Measurements from ENCODE around the gene CLEC1B.
"Not testable (repeated sequence)": the region's sequence is repeated elsewhere in the genome, so short reads cannot be mapped to it uniquely, and the experiment has no call there.

The CLEC1B gene

DNA sequence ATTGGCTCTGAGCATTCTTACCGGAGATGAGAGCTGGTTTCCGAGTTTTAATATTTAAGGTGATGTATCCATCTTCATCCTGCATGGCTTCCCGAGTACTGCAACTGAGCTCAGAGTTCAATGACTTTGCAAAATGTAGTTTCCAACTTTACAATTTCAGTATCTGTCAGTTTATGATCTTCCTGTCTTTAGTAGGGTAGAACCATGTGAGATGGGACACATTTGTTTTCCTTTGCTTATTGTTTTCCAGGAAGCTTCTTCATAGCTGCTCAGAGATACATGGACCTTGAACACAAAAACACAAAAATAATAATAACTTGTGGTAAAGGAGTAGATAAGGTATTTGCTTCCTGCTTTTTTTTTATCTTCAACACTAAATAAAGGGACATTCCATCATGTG is at the start of gene CLEC1B:
Gene CLEC1B, minus strand, starts transcription at position 106 of the 400 bp plus-strand sequence. Its CDS starts 21 bp downstream, at position 85.
- no peak for DNase-seq (ENCODE audit: low read depth in 1 of 2, low spot score in 1 of 2)

DNA sequence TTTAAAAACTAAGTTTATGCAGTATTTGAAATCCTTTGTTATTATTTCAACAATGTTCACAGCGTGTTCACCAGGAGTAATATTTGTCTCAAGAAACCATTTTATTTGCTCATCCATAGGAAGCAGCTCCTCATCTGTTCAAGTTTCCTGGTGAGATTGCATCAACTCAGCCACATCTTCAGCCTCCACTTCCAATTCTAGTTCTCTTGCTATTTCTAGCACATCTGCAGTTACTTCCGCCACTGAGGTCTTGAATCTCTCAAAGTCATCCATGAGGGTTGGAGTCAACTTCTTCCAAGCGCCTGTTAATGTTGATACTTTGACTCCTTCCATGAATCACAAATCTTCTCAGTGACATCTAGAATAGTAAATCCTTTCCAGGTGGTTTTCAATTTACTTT is 49.6 kb upstream of the CLEC1B start:
- no peak for DNase-seq (ENCODE audit: low read depth in 1 of 2, low spot score in 1 of 2)

DNA sequence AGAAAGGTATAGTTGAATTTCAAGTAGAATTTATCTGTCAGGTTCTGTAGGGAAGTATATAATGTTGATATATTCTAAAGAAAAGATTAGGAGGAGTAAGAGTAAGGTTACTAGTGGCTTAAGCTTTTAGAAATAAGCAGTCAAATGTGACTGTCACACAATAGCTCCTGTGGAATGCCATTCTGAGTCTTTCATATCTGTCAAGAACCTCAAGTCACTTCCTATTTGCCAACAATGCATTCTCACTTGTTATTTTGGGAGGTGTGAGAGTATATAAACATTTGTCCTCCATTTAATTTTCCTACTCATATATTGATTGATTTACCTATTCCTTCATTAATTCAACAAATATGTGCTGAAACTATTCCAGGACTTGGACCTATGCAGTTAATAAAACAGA is 43.2 kb upstream of the CLEC1B start:
- DNase-seq (ENCODE audit: low read depth in 1 of 2, low spot score in 1 of 2): no peak

DNA sequence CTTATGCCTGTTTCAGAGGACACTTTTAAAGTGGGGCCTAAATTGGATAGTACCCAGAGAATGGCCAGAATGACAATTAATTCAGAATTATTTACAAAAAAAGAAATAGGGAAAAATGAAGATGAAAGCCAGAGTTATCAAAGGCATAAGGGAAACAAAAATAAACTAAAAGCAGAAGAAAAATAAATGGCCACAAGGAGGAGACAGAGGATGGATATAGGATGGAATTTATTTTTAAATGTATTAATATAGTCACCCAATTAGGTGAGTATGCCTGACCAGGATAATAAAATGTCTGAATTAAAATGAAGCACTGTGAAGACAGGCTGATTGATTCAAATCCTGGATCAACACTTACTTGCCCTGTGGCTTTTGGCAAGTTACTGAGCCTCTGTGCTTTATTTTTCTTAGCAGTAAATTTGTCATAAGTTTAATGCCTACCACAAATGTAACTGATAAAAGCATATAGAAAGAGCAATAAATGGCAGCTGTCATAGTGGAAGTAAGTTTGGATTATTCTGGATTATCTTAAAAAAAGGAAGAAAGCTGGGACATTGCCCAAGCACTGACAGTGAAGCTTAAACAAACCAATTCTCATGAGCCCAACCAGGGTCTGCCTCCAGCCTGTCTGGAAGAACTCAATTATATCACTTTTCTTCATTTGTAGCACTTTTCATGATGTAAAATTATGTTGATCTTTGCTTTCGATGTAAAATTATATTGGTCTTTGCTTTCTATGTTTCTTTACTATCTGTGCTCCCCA is 35.0 kb upstream of the CLEC1B start:
- DNase-seq (ENCODE audit: low read depth in 1 of 2, low spot score in 1 of 2): no peak

DNA sequence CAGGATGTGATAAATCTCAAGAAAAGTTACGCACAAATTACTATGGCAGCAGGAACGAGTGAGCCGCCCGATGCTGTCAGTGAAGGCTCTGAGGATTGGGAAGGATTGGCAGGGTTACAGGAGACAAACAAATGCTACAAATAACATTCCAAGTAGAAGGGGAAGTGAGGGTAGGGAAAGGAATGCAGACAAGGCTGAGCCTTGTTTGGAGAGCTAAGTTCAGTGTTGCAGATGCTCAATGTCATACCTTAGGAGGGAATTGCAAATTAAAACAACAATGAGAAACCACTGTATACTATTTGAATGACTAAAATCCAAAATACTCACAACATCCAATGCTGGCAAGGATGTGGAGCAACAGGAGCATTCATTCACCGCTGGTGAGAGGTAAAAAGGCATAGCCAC is 32.9 kb upstream of the CLEC1B start:
- DNase-seq (ENCODE audit: low read depth in 1 of 2, low spot score in 1 of 2): no peak

DNA sequence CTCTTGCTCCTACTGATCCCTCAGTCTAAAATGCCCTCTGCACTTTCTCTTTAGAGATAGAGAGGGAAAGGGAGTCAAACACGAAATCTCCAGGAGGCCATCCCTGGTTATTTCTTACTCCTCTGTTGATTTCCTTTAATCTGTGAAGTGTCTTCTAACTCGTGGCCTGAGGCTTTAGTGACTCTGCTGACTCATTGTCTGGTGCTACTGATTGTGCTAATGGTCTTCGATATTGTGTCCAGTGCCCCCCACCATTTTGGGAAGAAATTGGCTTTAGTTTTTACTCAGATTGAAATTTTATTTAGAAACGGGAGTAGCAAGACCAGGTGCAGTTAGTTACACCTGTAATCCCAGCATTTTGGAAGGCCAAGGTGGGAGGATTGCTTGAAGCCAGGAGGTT is 32.4 kb upstream of the CLEC1B start:
- DNase-seq (ENCODE audit: low read depth in 1 of 2, low spot score in 1 of 2): no peak

DNA sequence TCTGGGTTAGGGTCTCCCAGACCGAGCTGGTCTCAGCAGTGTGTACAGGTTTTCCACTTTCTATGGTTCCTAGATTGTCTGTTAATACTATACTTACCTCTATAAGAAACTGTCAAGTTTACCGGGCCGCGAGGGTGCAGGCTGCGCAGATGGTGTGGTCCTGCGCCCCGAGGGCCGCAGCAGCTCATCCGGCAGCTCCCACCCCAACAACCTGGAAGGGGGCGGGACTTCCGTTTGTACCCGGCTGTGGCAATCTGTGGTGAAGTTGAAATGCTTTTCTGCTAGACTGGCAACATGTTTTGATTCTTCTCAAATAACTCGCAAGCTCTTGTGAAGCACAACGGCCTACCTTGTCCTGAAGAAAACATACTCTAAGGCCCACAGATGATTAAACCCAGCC is 31.5 kb upstream of the CLEC1B start, which contains the start of gene CLEC9A:
Gene CLEC9A, plus strand, starts transcription at position 237 of the 400 bp plus-strand sequence. CDS start 22,006 bp downstream, outside the sequence.
- no peak for DNase-seq (ENCODE audit: low read depth in 1 of 2, low spot score in 1 of 2)

DNA sequence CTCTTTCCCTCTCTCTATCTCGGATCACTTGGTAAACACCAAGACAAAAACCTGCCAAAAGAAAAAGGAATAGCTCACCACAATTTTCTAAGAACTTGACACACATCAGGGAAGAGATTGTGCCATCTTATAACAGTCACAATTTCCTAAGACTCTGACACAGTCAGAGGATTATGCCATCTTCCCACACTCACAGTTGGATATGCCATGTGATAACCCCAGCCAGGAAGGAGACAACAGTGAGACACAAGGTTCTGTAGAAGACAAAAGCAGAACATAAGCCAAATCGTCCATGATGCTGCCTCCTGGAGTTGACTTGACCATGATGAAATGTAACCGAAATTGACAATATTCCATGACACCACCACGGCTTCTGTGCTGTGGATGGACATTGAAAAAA is 28.8 kb upstream of the CLEC1B start:
- DNase-seq (ENCODE audit: low read depth in 1 of 2, low spot score in 1 of 2): no peak

DNA sequence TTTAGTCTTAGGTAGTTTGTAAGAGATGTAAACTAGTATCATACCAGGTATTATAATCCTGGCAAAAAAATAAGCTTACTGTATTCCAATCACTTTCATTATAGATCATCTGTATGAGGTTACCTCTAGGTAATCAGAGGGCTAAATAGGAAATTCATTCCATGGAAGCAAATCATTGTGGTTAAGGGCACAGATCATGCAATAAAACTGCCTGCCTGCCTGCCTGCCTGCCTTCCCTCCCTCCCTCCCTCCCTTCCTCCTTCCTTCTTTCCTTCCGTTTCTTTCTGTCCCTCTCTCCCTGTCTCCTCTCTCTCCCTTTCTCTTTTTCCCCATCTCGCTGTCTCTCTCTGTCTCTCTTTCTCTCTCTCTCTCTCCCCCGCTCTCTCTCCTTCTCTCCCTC is 28.4 kb upstream of the CLEC1B start:
- no peak for DNase-seq (ENCODE audit: low read depth in 1 of 2, low spot score in 1 of 2)

DNA sequence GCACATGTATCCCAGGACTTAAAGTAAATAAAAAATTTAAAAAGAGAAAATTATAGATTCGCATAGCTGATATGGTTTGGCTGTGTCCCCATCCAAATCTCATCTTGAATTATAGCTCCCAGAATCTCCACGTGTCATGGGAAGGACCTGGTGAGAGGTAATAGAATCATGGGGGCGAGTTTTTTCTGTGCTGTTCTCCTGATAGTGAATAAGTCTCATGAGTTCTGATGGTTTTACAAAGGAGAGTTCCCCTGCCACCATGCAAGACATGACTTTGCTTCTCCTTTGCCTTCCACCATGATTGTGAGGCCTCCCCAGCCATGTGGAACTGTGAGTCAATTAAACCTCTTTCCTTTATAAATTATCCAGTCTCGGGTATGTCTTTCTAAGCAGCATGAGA is 27.7 kb upstream of the CLEC1B start:
- DNase-seq (ENCODE audit: low read depth in 1 of 2, low spot score in 1 of 2): not testable (repeated sequence)

DNA sequence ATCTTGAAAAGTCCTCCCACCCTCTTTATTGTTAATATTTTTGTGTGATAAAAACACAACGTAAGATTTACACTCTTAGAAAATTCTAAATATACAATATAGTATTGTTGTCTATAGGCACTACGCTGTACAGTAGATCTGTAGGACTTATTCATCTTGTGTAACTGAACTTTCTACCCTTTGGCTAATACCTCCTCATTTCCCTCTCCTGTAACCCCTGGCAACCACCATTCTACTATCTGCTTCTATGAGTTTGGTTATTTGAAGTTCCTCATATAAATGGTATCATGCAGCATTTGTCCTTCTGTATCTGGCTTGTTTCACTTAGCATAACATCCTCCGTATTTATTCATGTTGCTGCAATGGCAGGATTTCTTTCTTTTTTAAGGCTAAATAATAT is 26.3 kb upstream of the CLEC1B start:
- no peak for DNase-seq (ENCODE audit: low read depth in 1 of 2, low spot score in 1 of 2)

DNA sequence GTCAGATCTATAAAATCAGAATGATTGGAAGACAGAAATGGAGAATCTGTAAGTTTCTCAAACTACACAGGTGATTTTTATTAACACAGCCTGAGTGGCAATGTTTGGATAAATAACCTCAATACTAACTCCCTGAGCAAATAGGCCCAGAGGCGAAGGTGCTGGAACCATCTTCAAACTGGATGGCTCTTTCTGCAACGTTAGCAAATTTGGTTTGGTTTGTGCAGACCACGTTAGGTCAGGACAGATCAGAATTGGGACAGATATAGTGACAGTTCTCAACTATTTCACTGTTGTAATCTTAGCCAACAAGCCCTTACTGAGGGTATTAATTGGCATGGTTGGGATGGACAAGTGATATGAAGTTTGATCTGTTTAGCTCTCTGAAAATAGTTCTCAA is 22.4 kb upstream of the CLEC1B start:
- DNase-seq (ENCODE audit: low read depth in 1 of 2, low spot score in 1 of 2): no peak

DNA sequence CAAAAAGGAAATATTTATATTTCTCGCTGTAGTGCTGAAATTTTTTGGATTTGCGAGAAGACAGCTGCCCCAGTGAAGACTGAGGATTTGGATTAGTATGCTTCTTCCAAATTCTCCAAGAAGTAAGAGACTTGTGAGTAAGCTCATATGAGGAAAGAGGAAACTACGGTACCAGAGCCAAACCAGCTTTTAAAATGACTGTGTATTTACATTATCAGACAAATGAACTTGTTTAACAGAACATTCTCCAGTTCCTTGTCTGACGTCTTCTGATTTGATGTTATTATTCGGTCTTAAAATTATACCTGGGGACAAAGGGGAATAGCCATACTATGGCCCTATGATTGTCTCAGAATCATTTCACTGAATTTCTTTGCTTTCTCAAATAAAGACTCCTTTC is 19.5 kb upstream of the CLEC1B start:
- DNase-seq (ENCODE audit: low read depth in 1 of 2, low spot score in 1 of 2): no peak

DNA sequence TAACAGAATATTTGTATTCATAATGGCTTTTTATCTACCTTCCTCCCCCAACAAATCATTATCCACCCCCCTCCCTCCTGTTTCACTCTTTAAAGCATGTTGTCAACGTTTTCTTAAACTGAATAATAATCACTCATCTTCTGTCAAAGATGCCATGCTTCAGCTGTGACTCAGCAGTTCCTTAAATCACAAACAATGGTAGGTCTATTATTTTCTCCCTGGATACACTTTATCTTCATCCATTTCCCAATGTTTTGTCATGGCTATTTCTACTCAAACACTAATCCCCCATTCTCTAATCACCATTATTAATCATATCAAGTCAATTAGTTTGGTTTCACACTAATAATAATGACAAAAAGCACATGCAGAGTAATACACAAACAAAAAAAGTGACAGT is 18.0 kb upstream of the CLEC1B start:
- DNase-seq (ENCODE audit: low read depth in 1 of 2, low spot score in 1 of 2): no peak

DNA sequence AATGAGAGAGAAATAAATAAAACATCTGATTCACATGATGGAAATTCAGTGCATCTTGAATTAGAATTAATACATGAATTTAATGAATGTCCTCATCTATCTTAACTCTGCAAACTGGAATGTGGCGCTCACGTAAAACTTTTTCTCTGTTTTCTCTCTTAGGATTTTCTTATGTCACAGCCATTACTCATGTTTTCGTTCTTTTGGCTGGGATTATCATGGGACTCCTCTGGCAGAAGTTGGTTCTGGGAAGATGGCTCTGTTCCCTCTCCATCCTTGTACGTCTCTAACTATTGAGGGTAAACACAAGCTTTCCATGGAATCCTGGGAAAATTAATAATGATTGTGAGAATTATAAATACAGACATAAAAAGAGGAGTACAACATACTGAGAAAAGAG is 16.5 kb upstream of the CLEC1B start:
- DNase-seq (ENCODE audit: low read depth in 1 of 2, low spot score in 1 of 2): no peak

DNA sequence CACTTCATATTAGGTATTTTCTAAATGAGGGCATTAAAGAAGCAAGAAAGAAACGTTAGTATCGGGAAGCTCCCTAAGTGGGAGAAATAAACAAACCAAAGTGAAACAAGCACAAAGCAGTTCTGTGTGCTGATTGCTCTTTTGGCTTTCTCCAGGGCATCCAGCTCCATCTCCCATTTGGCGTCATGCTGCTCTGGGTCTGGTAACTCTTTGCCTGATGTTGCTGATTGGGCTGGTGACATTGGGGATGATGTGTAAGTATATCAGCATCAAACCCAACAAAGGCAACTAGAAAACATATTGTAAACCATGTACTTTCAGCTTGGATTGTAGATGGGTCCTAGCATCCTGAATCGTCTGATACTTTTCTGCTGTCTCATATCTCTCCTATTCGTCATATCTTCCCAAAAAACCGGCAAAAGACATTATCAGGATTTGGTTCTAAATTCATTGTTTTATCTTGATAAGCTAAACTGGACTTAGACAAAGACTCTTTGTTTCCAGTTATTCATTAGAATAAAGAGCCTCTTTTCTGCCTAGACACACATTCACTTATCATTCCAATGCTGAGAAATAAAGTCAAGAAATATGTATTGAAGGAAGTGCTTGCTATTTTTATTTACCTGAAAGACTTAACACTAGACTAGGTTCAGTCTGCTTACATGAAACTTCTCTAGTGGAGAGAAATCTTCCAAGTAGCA is 13.9 kb upstream of the CLEC1B start:
- no peak for DNase-seq (ENCODE audit: low read depth in 1 of 2, low spot score in 1 of 2)

DNA sequence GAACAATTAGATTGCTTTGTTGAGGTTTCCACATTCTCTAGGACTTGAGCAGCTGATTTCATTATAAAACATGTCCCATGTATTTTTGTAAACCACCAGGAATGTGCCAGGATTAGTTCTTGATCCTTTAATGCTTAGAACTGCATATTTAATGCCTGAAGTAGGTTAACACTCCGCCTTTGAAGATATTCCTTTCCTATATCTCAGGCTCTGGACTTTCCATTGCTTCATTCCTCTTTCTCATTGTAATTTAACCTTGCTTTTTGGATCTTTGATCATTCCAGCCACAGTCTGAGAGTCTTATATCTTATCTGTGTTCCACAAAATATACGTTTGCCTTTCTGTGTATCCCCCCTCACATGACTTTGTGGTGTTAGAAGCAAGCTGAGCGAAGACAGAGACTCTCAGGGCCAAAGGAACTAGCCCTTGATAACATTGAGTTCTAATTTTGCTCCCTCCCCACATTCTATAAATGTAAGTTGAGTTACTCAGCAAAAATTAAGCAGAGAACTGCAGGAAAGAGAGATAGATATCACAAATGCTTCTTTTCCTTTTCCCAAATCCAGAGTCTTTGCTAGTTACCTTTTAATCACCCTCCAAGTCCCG is 2.4 kb upstream of the CLEC1B start:
- no peak for DNase-seq (ENCODE audit: low read depth in 1 of 2, low spot score in 1 of 2)

DNA sequence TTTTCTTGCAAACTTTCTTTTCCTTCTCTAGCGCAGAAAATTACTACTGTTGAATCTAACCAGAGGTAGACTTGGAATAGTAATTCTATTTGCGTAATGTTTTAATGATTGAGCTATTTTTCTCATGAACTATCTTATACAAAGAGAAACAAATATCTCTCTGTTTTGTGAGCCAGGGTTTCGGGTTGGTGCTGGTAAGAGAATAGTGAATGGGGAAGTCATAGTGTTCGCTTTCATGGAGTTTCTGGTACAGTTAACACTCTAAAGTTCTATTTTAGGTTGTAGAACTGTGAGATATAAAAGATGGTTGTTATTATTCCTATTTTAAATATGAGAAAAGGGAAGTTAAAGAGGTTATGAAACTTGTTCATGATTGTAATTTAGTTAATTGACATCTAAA is 6.6 kb downstream of the CLEC1B start:
- DNase-seq (ENCODE audit: low read depth in 1 of 2, low spot score in 1 of 2): no peak

DNA sequence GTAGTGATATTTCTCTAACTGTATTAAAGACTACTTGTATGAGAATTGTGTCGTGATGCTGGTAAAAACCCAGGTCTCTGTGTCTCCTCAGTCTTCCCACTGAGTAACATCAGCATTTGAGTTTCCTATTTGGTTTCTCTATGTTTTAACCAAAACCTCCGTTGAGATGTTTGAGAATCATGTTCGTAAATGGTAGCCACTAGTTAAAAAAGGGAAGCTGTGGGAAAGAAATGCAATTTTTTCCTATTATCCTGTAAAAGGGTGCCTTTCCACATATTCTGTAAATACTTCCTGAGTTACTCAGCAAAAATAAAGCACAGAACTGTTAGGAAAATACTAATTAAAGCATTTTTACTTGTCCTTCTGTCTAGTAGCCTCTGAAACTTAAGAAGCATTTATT is 7.0 kb downstream of the CLEC1B start:
- no peak for DNase-seq (ENCODE audit: low read depth in 1 of 2, low spot score in 1 of 2)

DNA sequence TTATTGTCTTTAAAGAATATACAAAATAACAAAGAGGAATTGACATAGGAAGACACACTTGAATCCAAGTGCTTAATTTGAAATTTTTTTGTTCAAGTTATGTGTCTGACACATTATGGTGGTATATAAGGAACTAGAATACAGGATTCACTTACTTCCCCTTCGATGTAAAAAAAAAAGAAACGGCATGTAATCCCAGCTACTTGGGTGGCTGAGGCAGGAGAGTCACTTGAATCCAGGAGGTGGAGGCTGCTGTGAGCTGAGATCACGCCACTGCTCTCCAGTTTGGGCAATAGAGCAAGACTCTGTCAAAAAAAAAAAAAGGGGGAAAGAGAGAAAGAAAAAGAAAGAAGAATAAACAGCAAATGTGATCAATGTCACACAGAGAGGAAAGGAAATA is 18.8 kb downstream of the CLEC1B start:
- no peak for DNase-seq (ENCODE audit: low read depth in 1 of 2, low spot score in 1 of 2)

DNA sequence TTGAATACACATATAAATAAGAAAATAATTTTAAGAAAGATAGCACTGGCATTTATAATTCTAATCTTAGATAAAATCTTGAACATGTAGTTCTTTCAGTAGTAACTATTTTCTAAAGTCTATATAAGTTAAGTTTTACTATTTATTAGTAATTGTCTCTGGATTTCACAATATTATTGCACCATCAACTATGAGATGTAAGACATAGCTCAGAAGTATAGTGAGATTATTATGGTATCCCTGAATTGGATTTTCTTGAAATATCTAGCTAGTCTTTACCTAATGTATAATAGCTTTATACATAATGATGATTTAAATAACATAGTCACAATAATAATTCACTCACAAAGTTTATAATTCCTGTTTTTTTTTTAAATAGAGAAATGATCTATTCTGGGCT is 21.0 kb downstream of the CLEC1B start:
- DNase-seq (ENCODE audit: low read depth in 1 of 2, low spot score in 1 of 2): no peak

DNA sequence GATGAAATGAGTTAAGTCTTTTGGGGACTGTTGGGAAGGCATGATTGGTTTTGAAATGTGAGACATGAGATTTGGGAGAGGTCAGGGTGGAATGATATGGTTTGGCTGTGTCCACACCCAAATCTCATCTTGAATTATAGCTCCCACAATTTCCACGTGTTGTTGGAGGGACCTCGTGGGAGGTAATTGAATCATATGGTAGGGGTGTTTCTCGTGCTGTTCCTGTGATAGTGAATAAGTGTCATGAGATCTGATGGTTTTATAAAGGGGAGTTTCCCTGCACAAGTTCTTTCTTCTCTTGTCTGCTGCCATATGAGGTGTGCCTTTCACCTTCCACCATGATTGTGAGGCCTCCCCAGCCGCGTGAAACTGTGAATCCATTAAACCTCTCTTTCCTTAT is 22.3 kb downstream of the CLEC1B start:
- DNase-seq (ENCODE audit: low read depth in 1 of 2, low spot score in 1 of 2): not testable (repeated sequence)

All from stimulated activated CD4-positive, alpha-beta T cell treated with anti-CD3 and anti-CD28 coated beads, Interleukin-15, amount 100 ng/mL, for 1 hour (primary cell).